Neural progenitor cell (in vitro differentiated cells): ENCODE results near the gene ALDH8A1.

ENCODE experiments used
- EZH2 ChIP-seq: fragments of 200-600 bp; sonication (generic); IDR thresholded peaks from 2 replicates; pipeline ENCODE4 v1.6.1; 2017; ENCODE audit warnings: antibody characterized with exemption, mild to moderate bottlenecking, moderate library complexity
- EZH2phosphoT487 ChIP-seq: fragments of 200-600 bp; sonication (generic); IDR thresholded peaks from 2 replicates; pipeline ENCODE4 v1.6.1; 2017; ENCODE audit warnings: antibody characterized with exemption

- TF ChIP-seq EZH2 (no peak), EZH2phosphoT487 (no peak)
Measured at GRCh38 chr6:134948142-134948541, 1.8 kb downstream of the ALDH8A1 start.
